Liver (tissue), 9 donors: ENCODE results near the gene IL1RL1. TPM values are rescaled to one million over a fixed set of nuclear protein-coding genes. Genes with fewer than 3 reads are reported as not detected.

Experiments used
- DNase-seq: peaks from one replicate; pipeline ENCODE4 v3.0.0-alpha.2; 2017; ENCODE audit warnings: low spot score
- H3K27ac ChIP-seq, 2 donors: one replicate each; pipeline ENCODE4 v1.7.0; 2013; ENCODE audit warnings: inconsistent platforms in 2 of 2, low read length in 2 of 2, control low read depth in 1 of 2, low read depth in 1 of 2, mild to moderate bottlenecking in 1 of 2
- H3K27me3 ChIP-seq, 4 donors: one replicate each; pipeline versions ENCODE4 v1.6.1 to v1.7.0; 2013; ENCODE audit warnings: low read length in 3 of 4, inconsistent platforms in 1 of 4, mild to moderate bottlenecking in 1 of 4, moderate library complexity in 1 of 4; ENCODE audit not compliant: control insufficient read depth in 4 of 4, insufficient read depth in 4 of 4
- H3K36me3 ChIP-seq, 4 donors: one replicate each; pipeline versions ENCODE4 v1.6.1 to v1.7.0; 2013; ENCODE audit warnings: low read length in 3 of 4, mild to moderate bottlenecking in 3 of 4, low read depth in 1 of 4, moderate library complexity in 1 of 4; ENCODE audit not compliant: control insufficient read depth in 4 of 4, insufficient read depth in 3 of 4
- H3K4me1 ChIP-seq, 4 donors: one replicate each; pipeline versions ENCODE4 v1.6.1 to v1.7.0; 2013; ENCODE audit warnings: low read length in 3 of 4, mild to moderate bottlenecking in 3 of 4, moderate library complexity in 1 of 4; ENCODE audit not compliant: control insufficient read depth in 4 of 4, insufficient read depth in 4 of 4
- H3K4me3 ChIP-seq, 3 donors: one replicate each; pipeline versions ENCODE4 v1.6.1 to v1.7.0; 2013; ENCODE audit warnings: low read length in 3 of 3, control low read depth in 1 of 3, low read depth in 1 of 3, mild to moderate bottlenecking in 1 of 3
- H3K9ac ChIP-seq, 2 donors: one replicate each; pipeline ENCODE4 v1.7.0; 2013; ENCODE audit warnings: low read length in 2 of 2, mild to moderate bottlenecking in 2 of 2, moderate library complexity in 2 of 2, control low read depth in 1 of 2, low read depth in 1 of 2
- H3K9me3 ChIP-seq, 4 donors: one replicate each; pipeline versions ENCODE4 v1.6.1 to v1.7.0; 2013; ENCODE audit warnings: low read length in 3 of 4; ENCODE audit not compliant: control insufficient read depth in 4 of 4
- ATF3 ChIP-seq: IDR thresholded peaks from 2 replicates; pipeline ENCODE4 v1.6.1; 2016; ENCODE audit warnings: antibody characterized with exemption
- CTCF ChIP-seq: fragments of 150-350 bp; IDR thresholded peaks from 2 replicates; pipeline ENCODE4 v1.5.1; 2017; ENCODE audit warnings: improper control_type of control experiment, low read depth, low read length; ENCODE audit not compliant: missing input control
- FOXA1 ChIP-seq: IDR thresholded peaks from 2 replicates; pipeline ENCODE4 v1.6.1; 2016; ENCODE audit warnings: antibody characterized with exemption
- FOXA2 ChIP-seq: IDR thresholded peaks from 2 replicates; pipeline ENCODE4 v1.6.1; 2016; ENCODE audit warnings: antibody characterized with exemption
- GABPA ChIP-seq, 2 donors: IDR thresholded peaks in 1 of 2; conservative IDR thresholded peaks in 1 of 2; 2 replicates each; pipeline ENCODE4 v1.6.1; 2016; ENCODE audit warnings: antibody characterized with exemption in 2 of 2, mild to moderate bottlenecking in 1 of 2, moderate library complexity in 1 of 2
- HNF4A ChIP-seq, 2 donors: conservative IDR thresholded peaks; 2 replicates each; pipeline ENCODE4 v1.6.1; 2016; ENCODE audit warnings: antibody characterized with exemption in 2 of 2, mild to moderate bottlenecking in 2 of 2
- HNF4G ChIP-seq: IDR thresholded peaks from 2 replicates; pipeline ENCODE4 v1.6.1; 2016; ENCODE audit warnings: antibody characterized with exemption
- JUND ChIP-seq, 2 donors: IDR thresholded peaks; 2 replicates each; pipeline ENCODE4 v1.6.1; 2016; ENCODE audit warnings: antibody characterized with exemption in 2 of 2
- MAX ChIP-seq: IDR thresholded peaks from 2 replicates; pipeline ENCODE4 v1.6.1; 2016; ENCODE audit warnings: antibody characterized with exemption
- NR2F2 ChIP-seq: IDR thresholded peaks from 2 replicates; pipeline ENCODE4 v1.6.1; 2016; ENCODE audit warnings: antibody characterized with exemption
- RAD21 ChIP-seq, 2 donors: IDR thresholded peaks; 2 replicates each; pipeline ENCODE4 v1.6.1; 2016; ENCODE audit warnings: antibody characterized with exemption in 2 of 2, mild to moderate bottlenecking in 2 of 2
- REST ChIP-seq: IDR thresholded peaks from 2 replicates; pipeline ENCODE4 v1.6.1; 2016; ENCODE audit warnings: antibody characterized with exemption, mild to moderate bottlenecking
- RXRA ChIP-seq, 2 donors: IDR thresholded peaks; 2 replicates each; pipeline ENCODE4 v1.6.1; 2017 to 2018; ENCODE audit warnings: antibody characterized with exemption in 2 of 2, mild to moderate bottlenecking in 1 of 2
- SP1 ChIP-seq: IDR thresholded peaks from 2 replicates; pipeline ENCODE4 v1.6.1; 2018; ENCODE audit warnings: antibody characterized with exemption, mild to moderate bottlenecking
- YY1 ChIP-seq: IDR thresholded peaks from 2 replicates; pipeline ENCODE4 v1.6.1; 2016; ENCODE audit warnings: antibody characterized with exemption, mild to moderate bottlenecking
- ZBTB33 ChIP-seq: IDR thresholded peaks from 2 replicates; pipeline ENCODE4 v1.6.1; 2016; ENCODE audit warnings: antibody characterized with exemption
- WGBS: extraction: QIAGEN DNeasy Blood & Tissue Kit; methylation state at CpG from one replicate; pipeline ENCODE4 v1.1.7; 2013; 5-methylcytosine and 5-hydroxymethylcytosine counted together
- polyA plus RNA-seq, 2 donors: library from polyadenylated mRNA; stranded (reverse) in 1 of 2; unstranded in 1 of 2; fragments of 200-250 nt in 1 of 2; fragments of >200 nt in 1 of 2; fragmentation: Nextera tagmentation in 1 of 2; extraction: Ambion mirVana in 1 of 2; gene quantifications; one replicate each; pipeline versions ENCODE4 v1.2.1 to v1.2.3, GENCODE V29; 2013 to 2015
- total RNA-seq, 2 donors: library from RNA; depleted of rRNA; stranded (reverse); fragments of >200 nt; gene quantifications; one replicate each; pipeline ENCODE4 v1.2.3, GENCODE V29; 2014
- donor health status: healthy.
- donor health status: healthy.
- donor health status: healthy.
- donor health status: healthy.
- donor health status: healthy.

IL1RL1 gene
- total and polyA plus RNA-seq, 4 donors: 0.75 to 6.2 (median 3.2) TPM

GRCh38 chr2:102313025-102313424, 1.7 kb downstream of the IL1RL1 start:
- Histone ChIP-seq H3K27ac (no peak overlapping the region), H3K36me3 (no peaks in the 10 kb centered on the region), H3K4me1 (no peaks in the 10 kb centered on the region), H3K27me3 (peaks cover 0 to 2% (median 0%) of the 10 kb centered on the region in 4 donors), H3K4me3 (no peak overlapping the region), H3K9ac (no peak overlapping the region), H3K9me3 (no peaks in the 10 kb centered on the region)
- TF ChIP-seq ZBTB33 (no peak), CTCF (no peak), REST (no peak), YY1 (no peak), FOXA1 (no peak), NR2F2 (no peak), GABPA (IDR thresholded peaks at IDR 0.05 in 1 of 2, conservative IDR thresholded peaks at IDR 0.05 in 1 of 2) (no peak), MAX (no peak), SP1 (no peak), RAD21 (IDR thresholded peaks at IDR 0.05) (no peak), ATF3 (no peak), HNF4G (no peak), HNF4A (conservative IDR thresholded peaks at IDR 0.05) (no peak), JUND (IDR thresholded peaks at IDR 0.05) (no peak)
- WGBS: 90% methylated on average over 2 of the region's 2 CpGs
- DNase-seq: no peak

GRCh38 chr2:102313471-102313870, 2.1 kb downstream of the IL1RL1 start:
- Histone ChIP-seq H3K36me3 (no peaks in the 10 kb centered on the region), H3K4me1 (no peaks in the 10 kb centered on the region), H3K9ac (no peak overlapping the region), H3K27ac (no peak overlapping the region), H3K4me3 (no peak overlapping the region), H3K27me3 (no peaks in the 10 kb centered on the region), H3K9me3 (no peaks in the 10 kb centered on the region)
- DNase-seq: no peak
- 96% methylated on average over 8 of the region's 8 CpGs for WGBS
- TF ChIP-seq FOXA2 (no peak), REST (no peak), FOXA1 (no peak), NR2F2 (no peak), HNF4G (no peak), MAX (no peak), ZBTB33 (no peak), YY1 (no peak), RXRA (IDR thresholded peaks at IDR 0.05) (no peak)
